ENCODE measurements around the gene SLC13A3. TPM values are rescaled to one million over a fixed set of nuclear protein-coding genes. Genes with fewer than 3 reads are reported as not detected.

Gene SLC13A3
- total RNA-seq, 1 experiment from 2014 or later: 1.3 TPM

DNA sequence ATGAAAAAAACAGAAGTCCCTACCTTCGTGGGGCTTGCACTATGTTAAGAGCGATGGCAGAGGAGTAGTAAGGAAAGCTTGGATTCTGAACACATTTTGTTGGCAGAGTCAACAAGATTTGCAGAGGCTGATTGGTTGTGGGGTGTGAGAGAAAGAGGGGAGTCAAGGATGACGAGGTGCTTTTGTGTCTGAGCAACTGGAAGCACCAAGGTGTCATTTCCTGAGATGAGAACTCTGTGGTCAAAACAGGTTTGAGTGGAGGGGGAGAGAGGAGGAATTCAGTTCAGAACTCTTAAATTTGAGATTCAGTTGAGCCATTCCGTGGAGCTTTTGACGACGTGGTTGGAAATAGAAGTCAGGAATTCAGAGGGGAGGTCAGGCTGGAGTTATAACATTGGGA is 104.3 kb downstream of the SLC13A3 start:
- Histone ChIP-seq H3K36me3 (ENCODE audit: insufficient read depth, low read length, poor library complexity, severe bottlenecking) (no peaks in the 10 kb centered on the region), H3K4me3 (ENCODE audit: low read depth, low read length, poor library complexity, severe bottlenecking) (no peak overlapping the region), H3K4me1 (ENCODE audit: insufficient read depth, low read length, poor library complexity, severe bottlenecking) (no peaks in the 10 kb centered on the region), H3K9me3 (ENCODE audit: low read depth, low read length, poor library complexity, severe bottlenecking) (no peaks in the 10 kb centered on the region), H3K27me3 (replicated peaks; ENCODE audit: insufficient read depth, low read depth, low read length, poor library complexity) (peaks cover 16% of the 10 kb centered on the region), H3K27ac (ENCODE audit: low read depth, low read length, poor library complexity, severe bottlenecking) (no peak overlapping the region)
- intact Hi-C loops (cut with micrococcal nuclease; ENCODE audit: unreplicated experiment): no loop called here
- DNase-seq (ENCODE audit: low spot score): no peak
- POLR2A ChIA-PET (ENCODE audit: low non-redundant PET): no interaction called here
- TF ChIP-seq CTCF (conservative IDR thresholded peaks at IDR 0.05; ENCODE audit: low read depth, low read length) (no peak), EZH2 (IDR thresholded peaks at IDR 0.05; ENCODE audit: borderline replicate concordance, low read depth, low read length, poor library complexity, severe bottlenecking) (no peak)
- CTCF ChIA-PET: no interaction called here
- BruUV-seq (replicated peaks): no TSS peak

DNA sequence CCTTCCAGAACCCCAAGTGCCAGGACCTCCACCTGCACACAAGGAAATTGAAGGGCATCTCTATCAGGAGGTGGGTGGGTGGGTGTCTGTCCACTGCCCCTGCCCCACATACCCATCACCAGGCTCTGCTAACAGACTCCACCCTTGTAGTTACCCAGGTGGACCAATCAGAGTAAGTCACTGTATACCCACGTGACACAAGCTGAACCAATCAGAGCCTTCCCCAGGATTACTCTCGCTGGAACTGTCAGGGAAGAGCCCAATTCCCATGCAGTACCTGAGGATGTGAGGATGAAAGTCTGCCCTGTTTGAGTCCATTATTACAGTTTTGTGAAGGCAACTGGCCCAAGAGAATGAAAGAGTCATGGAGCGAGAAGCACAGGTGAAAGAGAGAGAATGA is 105.0 kb downstream of the SLC13A3 start:
- Histone ChIP-seq H3K4me3 (ENCODE audit: low read depth, low read length, poor library complexity, severe bottlenecking) (no peak overlapping the region), H3K36me3 (ENCODE audit: insufficient read depth, low read length, poor library complexity, severe bottlenecking) (no peaks in the 10 kb centered on the region), H3K4me1 (ENCODE audit: insufficient read depth, low read length, poor library complexity, severe bottlenecking) (no peaks in the 10 kb centered on the region), H3K27ac (ENCODE audit: low read depth, low read length, poor library complexity, severe bottlenecking) (no peak overlapping the region), H3K9me3 (ENCODE audit: low read depth, low read length, poor library complexity, severe bottlenecking) (no peaks in the 10 kb centered on the region), H3K27me3 (replicated peaks; ENCODE audit: insufficient read depth, low read depth, low read length, poor library complexity) (peaks cover 23% of the 10 kb centered on the region)
- TF ChIP-seq CTCF (conservative IDR thresholded peaks at IDR 0.05; ENCODE audit: low read depth, low read length) (no peak), EZH2 (IDR thresholded peaks at IDR 0.05; ENCODE audit: borderline replicate concordance, low read depth, low read length, poor library complexity, severe bottlenecking) (no peak)
- CTCF ChIA-PET: no interaction called here
- POLR2A ChIA-PET (ENCODE audit: low non-redundant PET): no interaction called here
- BruUV-seq (replicated peaks): no TSS peak
- intact Hi-C loops (cut with micrococcal nuclease; ENCODE audit: unreplicated experiment): no loop called here
- DNase-seq (ENCODE audit: low spot score): no peak

DNA sequence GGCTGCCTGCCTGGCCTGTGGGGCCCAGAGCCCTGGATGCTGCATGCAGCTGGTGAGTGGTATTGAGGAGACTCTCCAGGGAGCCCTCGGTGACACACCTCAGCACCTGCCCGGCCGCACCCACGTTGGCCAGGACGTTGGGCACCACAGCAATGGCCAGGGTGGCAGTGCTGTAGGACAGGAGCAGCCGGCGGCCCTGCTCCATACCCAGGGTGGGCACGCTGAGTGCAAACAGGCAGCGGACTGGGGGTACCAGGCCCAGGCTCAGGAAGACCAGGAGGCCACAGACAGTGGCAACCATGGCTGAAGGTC is 105.5 kb downstream of the SLC13A3 start:
- intact Hi-C loops (cut with micrococcal nuclease; ENCODE audit: unreplicated experiment): no loop called here
- no peaks in the 10 kb centered on the region for H3K4me1 ChIP-seq (ENCODE audit: insufficient read depth, low read length, poor library complexity, severe bottlenecking)
- no TSS peak for BruUV-seq (replicated peaks)
- H3K27ac ChIP-seq (ENCODE audit: low read depth, low read length, poor library complexity, severe bottlenecking): no peak overlapping the region
- no peak overlapping the region for H3K4me3 ChIP-seq (ENCODE audit: low read depth, low read length, poor library complexity, severe bottlenecking)
- no peaks in the 10 kb centered on the region for H3K36me3 ChIP-seq (ENCODE audit: insufficient read depth, low read length, poor library complexity, severe bottlenecking)
- no peaks in the 10 kb centered on the region for H3K9me3 ChIP-seq (ENCODE audit: low read depth, low read length, poor library complexity, severe bottlenecking)
- H3K27me3 ChIP-seq (replicated peaks; ENCODE audit: insufficient read depth, low read depth, low read length, poor library complexity): peaks cover 28% of the 10 kb centered on the region
- POLR2A ChIA-PET (ENCODE audit: low non-redundant PET): no interaction called here
- TF ChIP-seq CTCF (conservative IDR thresholded peaks at IDR 0.05; ENCODE audit: low read depth, low read length): no peak
- no peak for TF ChIP-seq EZH2 (IDR thresholded peaks at IDR 0.05; ENCODE audit: borderline replicate concordance, low read depth, low read length, poor library complexity, severe bottlenecking)
- no peak for DNase-seq (ENCODE audit: low spot score)
- CTCF ChIA-PET: no interaction called here
